ENCODE results near the gene PRSS35.
"Not testable (repeated sequence)": the region's sequence is repeated elsewhere in the genome, so short reads cannot be mapped to it uniquely, and the experiment has no call there.

Gene PRSS35

GRCh38 chr6:83536647-83537589 is 24.6 kb downstream of the PRSS35 start:
- in situ Hi-C loops (cut with HindIII; ENCODE audit: low pct_unique_long_range_greater_than_20kb, low sequenced_read_pairs), result no loop called here
- DNase-seq (ENCODE audit: low read depth in 1 of 2, low spot score in 1 of 2), result no peak
- TF ChIP-seq JUND (IDR thresholded peaks at IDR 0.05; ENCODE audit: low read depth), result no peak

- in situ Hi-C loops (cut with HindIII; ENCODE audit: low pct_unique_long_range_greater_than_20kb, low sequenced_read_pairs), result no loop called here
- no peak for TF ChIP-seq JUND (IDR thresholded peaks at IDR 0.05; ENCODE audit: low read depth)
- no peak for DNase-seq (ENCODE audit: low read depth in 1 of 2, low spot score in 1 of 2)
Measured at GRCh38 chr6:83539678-83540077, 27.3 kb downstream of the PRSS35 start.

GRCh38 chr6:83546636-83547035 is 34.3 kb downstream of the PRSS35 start:
- in situ Hi-C loops (cut with HindIII; ENCODE audit: low pct_unique_long_range_greater_than_20kb, low sequenced_read_pairs), result no loop called here
- TF ChIP-seq JUND (IDR thresholded peaks at IDR 0.05; ENCODE audit: low read depth), result no peak
- DNase-seq (ENCODE audit: low read depth in 1 of 2, low spot score in 1 of 2), result no peak

GRCh38 chr6:83550482-83550881 is 38.1 kb downstream of the PRSS35 start:
- DNase-seq (ENCODE audit: low read depth in 1 of 2, low spot score in 1 of 2); in situ Hi-C loops (cut with HindIII; ENCODE audit: low pct_unique_long_range_greater_than_20kb, low sequenced_read_pairs): not testable (repeated sequence)

- DNase-seq (ENCODE audit: low read depth in 1 of 2, low spot score in 1 of 2); in situ Hi-C loops (cut with HindIII; ENCODE audit: low pct_unique_long_range_greater_than_20kb, low sequenced_read_pairs): not testable (repeated sequence)
Measured at GRCh38 chr6:83551748-83552147, 39.4 kb downstream of the PRSS35 start.

GRCh38 chr6:83556871-83557270 is 44.5 kb downstream of the PRSS35 start:
- in situ Hi-C loops (cut with HindIII; ENCODE audit: low pct_unique_long_range_greater_than_20kb, low sequenced_read_pairs), result no loop called here
- no peak for TF ChIP-seq JUND (IDR thresholded peaks at IDR 0.05; ENCODE audit: low read depth)
- no peak for DNase-seq (ENCODE audit: low read depth in 1 of 2, low spot score in 1 of 2)

- no peak for TF ChIP-seq JUND (IDR thresholded peaks at IDR 0.05; ENCODE audit: low read depth)
- in situ Hi-C loops (cut with HindIII; ENCODE audit: low pct_unique_long_range_greater_than_20kb, low sequenced_read_pairs), result no loop called here
- no peak for DNase-seq (ENCODE audit: low read depth in 1 of 2, low spot score in 1 of 2)
Measured at GRCh38 chr6:83558975-83559374, 46.6 kb downstream of the PRSS35 start.

- DNase-seq (ENCODE audit: low read depth in 1 of 2, low spot score in 1 of 2); in situ Hi-C loops (cut with HindIII; ENCODE audit: low pct_unique_long_range_greater_than_20kb, low sequenced_read_pairs): not testable (repeated sequence)
Measured at GRCh38 chr6:83571663-83572185, 59.4 kb downstream of the PRSS35 start.

GRCh38 chr6:83574783-83575182 is 62.4 kb downstream of the PRSS35 start:
- in situ Hi-C loops (cut with HindIII; ENCODE audit: low pct_unique_long_range_greater_than_20kb, low sequenced_read_pairs), result no loop called here
- DNase-seq (ENCODE audit: low read depth in 1 of 2, low spot score in 1 of 2), result peak in 1 of 2 experiments; percentile 51

More at GRCh38 chr6:83574783-83575182, 62.4 kb downstream of the PRSS35 start:
- no peak for TF ChIP-seq JUND (IDR thresholded peaks at IDR 0.05; ENCODE audit: low read depth)
